PFSK-1 (cell line): ENCODE measurements around the gene LZTS2.

Experiments
- POLR2AphosphoS5 ChIP-seq: IDR thresholded peaks from 2 replicates; pipeline ENCODE4 v1.6.1; 2012; ENCODE audit warnings: low read depth, mild to moderate bottlenecking, control low read depth, low read length, moderate library complexity
- SIN3A ChIP-seq: IDR thresholded peaks from 2 replicates; pipeline ENCODE4 v1.6.1; 2012; ENCODE audit warnings: mild to moderate bottlenecking, low read length, moderate library complexity, borderline replicate concordance; ENCODE audit not compliant: insufficient read depth

- TF ChIP-seq SIN3A (no peak), POLR2AphosphoS5 (no peak)
Measured at GRCh38 chr10:101050208-101051069, 50.8 kb downstream of the LZTS2 start.
